ENCODE measurements around the gene HLA-F.

Gene HLA-F

DNA sequence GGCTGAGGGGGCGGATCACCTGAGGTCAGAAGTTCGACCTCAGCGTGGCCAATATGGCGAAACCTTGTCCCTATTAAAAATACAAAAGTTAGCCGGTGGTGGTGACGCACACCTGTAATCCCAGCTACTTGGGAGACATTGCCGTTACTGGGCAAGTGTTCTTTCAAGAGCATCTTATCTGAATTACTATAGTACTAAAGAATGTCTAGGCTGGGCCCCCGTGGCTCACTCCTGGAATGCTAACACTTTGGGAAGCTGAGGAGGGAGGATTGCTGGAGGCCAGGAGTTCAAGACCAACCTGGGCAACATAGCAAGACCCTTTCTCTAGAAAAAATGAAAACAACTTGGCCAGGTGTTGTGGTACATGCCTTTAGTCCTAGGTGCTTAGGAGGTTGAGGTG lies 41.4 kb upstream of the HLA-F start:
- no peak overlapping the region for H4K8ac ChIP-seq (ENCODE audit: low read depth, low read length)
- no peak overlapping the region for H2BK12ac ChIP-seq (ENCODE audit: low read length)
- no peak overlapping the region for H2BK5ac ChIP-seq (ENCODE audit: low read depth, low read length, poor library complexity)
- H3K27me3 ChIP-seq (ENCODE audit: insufficient read depth, low read length) = no peaks in the 10 kb centered on the region
- H4K12ac ChIP-seq (ENCODE audit: low read depth, low read length) = no peak overlapping the region
- H3K36me3 ChIP-seq (ENCODE audit: control insufficient read depth in 1 of 2, insufficient read depth in 2 of 2, low read length in 2 of 2) = no peaks in the 10 kb centered on the region
- H3K4me3 ChIP-seq (ENCODE audit: low read depth, low read length) = no peak overlapping the region
- peak; percentile 96 to 97 for DNase-seq
- H2BK120ac ChIP-seq (ENCODE audit: insufficient read depth, low read length, poor library complexity) = no peak overlapping the region
- no peak overlapping the region for H3K4ac ChIP-seq (ENCODE audit: low read depth, low read length)
- H2AFZ ChIP-seq (ENCODE audit: insufficient read depth, low read length, poor library complexity) = no peak overlapping the region
- no CpG with 5 or more reads among the region's 8 CpGs for WGBS (ENCODE audit: extremely low coverage, insufficient coverage, insufficient read length)
- peaks cover 4% of the 10 kb centered on the region for H3K9me3 ChIP-seq (ENCODE audit: insufficient read depth, low read depth, low read length)
- no peaks in the 10 kb centered on the region for H3K79me2 ChIP-seq (ENCODE audit: control insufficient read depth, insufficient read depth, low read length, poor library complexity)
- H3K9ac ChIP-seq (ENCODE audit: low read length) = no peak overlapping the region
- peaks cover 5% of the 10 kb centered on the region for H3K79me1 ChIP-seq (ENCODE audit: low read length)
- no peak overlapping the region for H3K27ac ChIP-seq (ENCODE audit: low read depth, low read length)
- peaks cover 10 to 14% of the 10 kb centered on the region in 2 experiments for H3K4me1 ChIP-seq (ENCODE audit: control insufficient read depth in 1 of 2, insufficient read depth in 2 of 2, low read length in 2 of 2)
- no peak overlapping the region for H3K23ac ChIP-seq (ENCODE audit: low read length)
- H4K91ac ChIP-seq (ENCODE audit: low read depth, low read length) = no peak overlapping the region
- no peak overlapping the region for H3K14ac ChIP-seq (ENCODE audit: low read length)
- no peak overlapping the region for H2AK5ac ChIP-seq (ENCODE audit: low read length)
- H3K18ac ChIP-seq (ENCODE audit: low read length) = no peak overlapping the region
- no peak overlapping the region for H3K4me2 ChIP-seq (ENCODE audit: low read length)

DNA sequence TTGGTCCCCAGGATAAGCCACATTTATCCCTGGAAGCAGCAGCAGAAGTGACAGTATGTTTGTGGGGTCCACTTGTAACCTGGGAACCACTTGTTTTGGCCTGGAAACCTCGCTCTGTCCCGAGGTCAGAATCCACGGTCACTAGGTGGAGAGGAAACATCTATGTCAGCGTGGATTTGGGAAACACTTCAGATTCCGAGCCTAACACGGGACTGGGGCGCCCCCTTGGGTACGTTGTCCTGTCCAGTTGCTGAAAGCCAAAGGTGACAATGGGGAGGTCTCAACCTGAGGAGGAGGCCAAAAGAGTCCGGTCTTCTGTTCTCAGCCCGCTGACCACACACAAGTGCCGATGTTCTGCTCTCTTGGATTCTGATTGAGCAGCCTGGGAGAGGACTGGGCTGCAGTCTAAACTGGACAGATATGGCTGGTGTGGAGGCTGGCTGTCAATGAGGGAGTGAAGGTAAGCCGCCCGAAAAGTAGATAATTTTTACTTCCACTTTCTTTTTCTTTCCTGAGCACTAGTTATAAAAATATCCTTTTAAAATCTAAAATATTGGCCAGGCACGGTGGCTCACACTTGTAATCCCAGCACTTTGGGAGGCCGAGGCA lies 37.4 kb upstream of the HLA-F start:
- Histone ChIP-seq H3K9ac (ENCODE audit: low read length) (no peak overlapping the region), H3K79me2 (ENCODE audit: control insufficient read depth, insufficient read depth, low read length, poor library complexity) (no peaks in the 10 kb centered on the region), H3K4me3 (ENCODE audit: low read depth, low read length) (no peak overlapping the region), H3K27me3 (ENCODE audit: insufficient read depth, low read length) (no peaks in the 10 kb centered on the region), H3K9me3 (ENCODE audit: insufficient read depth, low read depth, low read length) (no peaks in the 10 kb centered on the region), H4K12ac (ENCODE audit: low read depth, low read length) (no peak overlapping the region), H2AK5ac (ENCODE audit: low read length) (no peak overlapping the region), H3K27ac (ENCODE audit: low read depth, low read length) (no peak overlapping the region), H2BK12ac (ENCODE audit: low read length) (no peak overlapping the region), H4K8ac (ENCODE audit: low read depth, low read length) (no peak overlapping the region), H2AFZ (ENCODE audit: insufficient read depth, low read length, poor library complexity) (no peak overlapping the region), H2BK5ac (ENCODE audit: low read depth, low read length, poor library complexity) (no peak overlapping the region), H3K79me1 (ENCODE audit: low read length) (no peaks in the 10 kb centered on the region), H3K14ac (ENCODE audit: low read length) (no peak overlapping the region), H3K4ac (ENCODE audit: low read depth, low read length) (no peak overlapping the region), H4K91ac (ENCODE audit: low read depth, low read length) (no peak overlapping the region), H3K36me3 (ENCODE audit: control insufficient read depth in 1 of 2, insufficient read depth in 2 of 2, low read length in 2 of 2) (no peaks in the 10 kb centered on the region), H2BK120ac (ENCODE audit: insufficient read depth, low read length, poor library complexity) (no peak overlapping the region), H3K4me2 (ENCODE audit: low read length) (no peak overlapping the region), H3K23ac (ENCODE audit: low read length) (no peak overlapping the region), H3K18ac (ENCODE audit: low read length) (no peak overlapping the region), H3K4me1 (ENCODE audit: control insufficient read depth in 1 of 2, insufficient read depth in 2 of 2, low read length in 2 of 2) (no peaks in the 10 kb centered on the region)
- no CpG with 5 or more reads among the region's 15 CpGs for WGBS (ENCODE audit: extremely low coverage, insufficient coverage, insufficient read length)
- DNase-seq = peak in 1 of 2 donors; percentile 28

DNA sequence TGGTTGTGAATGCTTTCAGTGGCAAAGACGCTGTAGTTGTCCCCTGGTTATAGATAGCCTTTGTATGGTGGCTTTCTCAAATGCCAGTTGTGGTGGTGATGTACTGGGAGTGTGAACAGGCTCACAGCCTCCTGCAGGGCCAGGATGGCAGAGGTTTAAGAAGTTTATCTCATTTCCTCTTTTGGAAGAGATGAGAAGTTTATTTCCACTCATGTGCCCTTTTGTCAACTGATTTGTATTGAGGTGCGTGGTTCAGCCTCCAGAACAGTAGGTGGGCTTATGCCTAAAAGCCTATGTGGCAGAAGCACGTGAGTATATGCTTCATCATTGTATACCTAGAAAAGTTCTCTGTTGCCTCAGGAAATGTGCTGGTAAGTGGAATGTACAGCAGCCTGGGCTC lies 28.6 kb upstream of the HLA-F start:
- no CpG with 5 or more reads among the region's 3 CpGs for WGBS (ENCODE audit: extremely low coverage, insufficient coverage, insufficient read length)

DNA sequence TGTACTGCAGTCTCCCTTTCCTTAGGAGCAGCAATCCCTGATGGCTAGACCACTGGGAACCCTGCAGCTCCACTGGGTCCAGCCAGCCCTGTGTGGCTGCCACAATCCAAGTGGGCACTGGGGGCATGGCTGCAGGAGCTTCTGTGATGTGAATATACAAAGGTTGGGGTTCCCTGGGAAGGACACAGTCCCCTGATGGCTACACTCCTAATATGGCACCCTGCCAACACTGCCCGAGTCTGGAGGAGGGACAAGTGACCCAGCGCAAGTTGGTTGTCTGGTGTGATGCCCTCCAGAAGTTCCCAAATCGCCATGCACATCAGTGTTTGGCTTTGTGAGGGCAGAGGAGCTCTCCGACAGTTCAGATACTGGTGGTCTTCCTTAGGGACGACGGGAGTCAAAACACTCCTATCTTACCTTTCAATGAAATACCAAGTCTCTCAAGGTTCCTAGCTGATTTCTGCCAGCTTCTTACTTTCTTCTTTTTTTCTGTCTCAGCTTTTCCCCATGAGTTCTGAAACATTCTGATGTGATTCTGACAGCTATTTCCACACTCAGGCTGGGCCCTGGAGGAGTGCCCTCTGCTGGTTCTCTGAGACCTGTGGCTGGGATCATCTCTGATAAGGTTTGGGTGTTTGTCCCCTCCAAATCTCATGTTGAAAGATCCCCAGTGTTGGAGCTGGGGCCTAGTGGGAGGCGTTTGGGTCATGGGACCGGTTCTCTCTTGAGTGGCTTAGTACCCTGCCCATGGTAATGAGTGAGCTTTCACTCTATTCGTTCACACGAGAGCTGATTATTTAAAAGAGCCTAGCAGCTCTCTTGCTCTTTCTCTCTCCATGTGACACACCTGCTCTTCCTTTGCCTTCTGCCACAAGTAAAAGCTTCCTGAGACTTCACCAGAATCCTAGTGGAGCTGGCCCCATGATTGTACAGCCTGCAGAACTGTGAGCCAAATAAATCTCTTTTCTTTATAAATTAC lies 26.8 kb upstream of the HLA-F start:
- Histone ChIP-seq H3K36me3 (ENCODE audit: control insufficient read depth in 1 of 2, insufficient read depth in 2 of 2, low read length in 2 of 2) (no peaks in the 10 kb centered on the region), H3K9ac (ENCODE audit: low read length) (no peak overlapping the region), H2BK5ac (ENCODE audit: low read depth, low read length, poor library complexity) (no peak overlapping the region), H4K8ac (ENCODE audit: low read depth, low read length) (no peak overlapping the region), H3K79me1 (ENCODE audit: low read length) (no peaks in the 10 kb centered on the region), H3K4me2 (ENCODE audit: low read length) (no peak overlapping the region), H3K18ac (ENCODE audit: low read length) (no peak overlapping the region), H3K14ac (ENCODE audit: low read length) (no peak overlapping the region), H3K27me3 (ENCODE audit: insufficient read depth, low read length) (no peaks in the 10 kb centered on the region), H3K4ac (ENCODE audit: low read depth, low read length) (no peak overlapping the region), H3K4me1 (ENCODE audit: control insufficient read depth in 1 of 2, insufficient read depth in 2 of 2, low read length in 2 of 2) (no peaks in the 10 kb centered on the region), H2AK5ac (ENCODE audit: low read length) (no peak overlapping the region), H3K9me3 (ENCODE audit: insufficient read depth, low read depth, low read length) (no peaks in the 10 kb centered on the region), H3K4me3 (ENCODE audit: low read depth, low read length) (no peak overlapping the region), H3K27ac (ENCODE audit: low read depth, low read length) (no peak overlapping the region), H3K79me2 (ENCODE audit: control insufficient read depth, insufficient read depth, low read length, poor library complexity) (no peaks in the 10 kb centered on the region), H4K91ac (ENCODE audit: low read depth, low read length) (no peak overlapping the region), H2BK12ac (ENCODE audit: low read length) (no peak overlapping the region), H4K12ac (ENCODE audit: low read depth, low read length) (no peak overlapping the region), H2AFZ (ENCODE audit: insufficient read depth, low read length, poor library complexity) (no peak overlapping the region), H2BK120ac (ENCODE audit: insufficient read depth, low read length, poor library complexity) (no peak overlapping the region), H3K23ac (ENCODE audit: low read length) (no peak overlapping the region)
- WGBS (ENCODE audit: extremely low coverage, insufficient coverage, insufficient read length) = no CpG with 5 or more reads among the region's 10 CpGs
- peak in 1 of 2 donors; percentile 65 for DNase-seq

More for the DNA sequence above, 28.6 kb upstream of the HLA-F start:
- no peaks in the 10 kb centered on the region for H3K79me1 ChIP-seq (ENCODE audit: low read length)
- no peak overlapping the region for H4K8ac ChIP-seq (ENCODE audit: low read depth, low read length)
- H2AFZ ChIP-seq (ENCODE audit: insufficient read depth, low read length, poor library complexity) = no peak overlapping the region
- no peak overlapping the region for H4K91ac ChIP-seq (ENCODE audit: low read depth, low read length)
- H2AK5ac ChIP-seq (ENCODE audit: low read length) = no peak overlapping the region
- no peak overlapping the region for H3K18ac ChIP-seq (ENCODE audit: low read length)
- no peaks in the 10 kb centered on the region for H3K9me3 ChIP-seq (ENCODE audit: insufficient read depth, low read depth, low read length)
- H3K4me1 ChIP-seq (ENCODE audit: control insufficient read depth in 1 of 2, insufficient read depth in 2 of 2, low read length in 2 of 2) = no peaks in the 10 kb centered on the region
- H3K23ac ChIP-seq (ENCODE audit: low read length) = no peak overlapping the region
- H2BK5ac ChIP-seq (ENCODE audit: low read depth, low read length, poor library complexity) = no peak overlapping the region
- no peak overlapping the region for H2BK120ac ChIP-seq (ENCODE audit: insufficient read depth, low read length, poor library complexity)
- no peak overlapping the region for H3K9ac ChIP-seq (ENCODE audit: low read length)
- DNase-seq = no peak
- no peak overlapping the region for H3K27ac ChIP-seq (ENCODE audit: low read depth, low read length)
- H4K12ac ChIP-seq (ENCODE audit: low read depth, low read length) = no peak overlapping the region
- H3K36me3 ChIP-seq (ENCODE audit: control insufficient read depth in 1 of 2, insufficient read depth in 2 of 2, low read length in 2 of 2) = no peaks in the 10 kb centered on the region
- H3K14ac ChIP-seq (ENCODE audit: low read length) = no peak overlapping the region
- H3K4ac ChIP-seq (ENCODE audit: low read depth, low read length) = no peak overlapping the region
- no peak overlapping the region for H3K4me3 ChIP-seq (ENCODE audit: low read depth, low read length)
- no peaks in the 10 kb centered on the region for H3K79me2 ChIP-seq (ENCODE audit: control insufficient read depth, insufficient read depth, low read length, poor library complexity)
- no peaks in the 10 kb centered on the region for H3K27me3 ChIP-seq (ENCODE audit: insufficient read depth, low read length)
- H3K4me2 ChIP-seq (ENCODE audit: low read length) = no peak overlapping the region
- no peak overlapping the region for H2BK12ac ChIP-seq (ENCODE audit: low read length)
